Endothelial cell of hepatic sinusoid (primary cell): ENCODE data around the gene PTPRF.

Experiments
- in situ Hi-C: cut with HindIII; loops from 2 replicates; pipeline ENCODE4 v1.10.0; 2017; ENCODE audit warnings: low sequenced_read_pairs

The PTPRF gene

DNA sequence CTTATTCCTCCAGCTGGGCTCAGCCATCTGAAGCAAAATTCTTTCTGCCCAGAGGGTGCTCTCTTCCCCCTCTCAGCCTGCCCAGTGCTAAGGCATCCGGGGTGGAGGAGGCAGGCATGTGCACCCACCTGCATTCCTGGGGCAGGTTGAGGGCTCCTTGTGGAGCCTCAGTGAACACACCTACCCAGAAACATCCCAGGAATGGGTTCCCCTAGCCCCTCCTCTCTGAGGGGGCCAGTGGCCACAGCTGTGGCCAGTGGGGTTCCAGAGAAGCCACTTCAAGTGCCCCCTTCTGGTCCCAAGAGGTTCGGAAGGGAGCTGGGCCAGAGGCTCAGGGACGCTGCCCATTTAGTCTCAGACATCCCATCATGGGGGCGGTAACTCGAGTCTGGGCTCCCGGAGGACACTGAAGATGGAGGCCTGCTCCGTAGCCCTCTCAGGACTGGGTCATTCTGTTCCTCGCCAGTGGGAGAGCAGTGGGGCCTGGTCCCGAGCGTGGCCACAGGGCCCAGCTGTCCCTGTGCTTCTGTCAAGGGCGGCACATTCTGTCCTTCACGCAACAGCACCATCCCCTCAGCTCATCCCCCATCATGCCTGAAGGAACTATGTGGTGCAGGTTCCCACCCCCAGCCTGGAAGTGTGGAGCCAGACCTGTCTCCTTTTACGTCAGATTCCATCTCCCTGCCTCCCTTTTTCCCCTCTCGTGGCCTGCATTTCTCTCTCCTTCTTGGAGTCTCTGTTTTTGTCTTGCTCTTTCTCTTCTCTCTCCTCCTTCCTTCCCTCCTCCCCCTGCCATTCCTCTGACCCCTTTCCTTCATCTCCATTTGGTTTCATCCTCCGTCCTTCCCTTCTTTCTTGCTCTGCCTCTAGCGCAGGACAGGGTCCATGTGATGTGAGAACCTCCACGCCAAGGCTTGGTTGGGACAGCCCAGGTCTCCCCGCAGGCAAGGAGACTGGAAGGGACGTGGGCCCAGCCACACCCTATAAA, 69.6 kb downstream of the PTPRF start:
- in situ Hi-C loops = no loop called here

GRCh38 chr1:43602990-43603389, 72.3 kb downstream of the PTPRF start:
- in situ Hi-C loops = no loop called here

GRCh38 chr1:43604192-43604591, 73.5 kb downstream of the PTPRF start:
- in situ Hi-C loops = no loop called here

DNA sequence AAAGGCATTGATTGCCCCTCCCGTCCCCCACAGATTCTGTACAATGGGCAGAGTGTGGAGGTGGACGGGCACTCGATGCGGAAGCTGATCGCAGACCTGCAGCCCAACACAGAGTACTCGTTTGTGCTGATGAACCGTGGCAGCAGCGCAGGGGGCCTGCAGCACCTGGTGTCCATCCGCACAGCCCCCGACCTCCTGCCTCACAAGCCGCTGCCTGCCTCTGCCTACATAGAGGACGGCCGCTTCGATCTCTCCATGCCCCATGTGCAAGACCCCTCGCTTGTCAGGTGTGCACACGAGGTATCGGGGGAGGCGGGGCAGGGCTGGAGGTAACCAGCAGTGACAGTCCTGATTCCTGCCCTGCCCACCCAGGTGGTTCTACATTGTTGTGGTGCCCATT, 74.5 kb downstream of the PTPRF start:
- in situ Hi-C loops = no loop called here

- in situ Hi-C loops = no loop called here
Measured at GRCh38 chr1:43605766-43606165, 75.1 kb downstream of the PTPRF start.

- in situ Hi-C loops = no loop called here
Measured at GRCh38 chr1:43606624-43607023, 75.9 kb downstream of the PTPRF start.

- in situ Hi-C loops = no loop called here
Measured at GRCh38 chr1:43608827-43609226, 78.1 kb downstream of the PTPRF start.

GRCh38 chr1:43610339-43610738, 79.7 kb downstream of the PTPRF start:
- in situ Hi-C loops = no loop called here

DNA sequence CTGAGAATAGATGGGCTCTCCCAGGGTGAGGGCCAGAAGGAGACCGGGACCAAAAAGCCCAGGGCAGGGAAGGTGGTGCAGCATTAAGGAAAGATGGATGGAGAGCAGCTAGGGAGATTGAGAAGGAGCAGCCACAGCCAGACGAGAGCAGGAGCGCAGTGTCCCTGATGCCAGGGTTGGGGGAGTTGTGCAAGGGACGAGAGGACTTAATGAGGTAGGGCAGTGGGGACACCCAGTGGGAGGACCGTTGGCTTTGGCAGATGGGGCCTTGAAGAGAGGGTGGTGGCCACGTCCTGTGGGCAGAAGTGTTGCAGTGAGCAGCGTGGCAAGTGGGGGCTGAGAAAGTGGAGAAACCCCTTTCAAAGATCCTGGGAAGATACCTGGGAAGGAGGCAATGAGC, 81.3 kb downstream of the PTPRF start:
- in situ Hi-C loops = no loop called here

DNA sequence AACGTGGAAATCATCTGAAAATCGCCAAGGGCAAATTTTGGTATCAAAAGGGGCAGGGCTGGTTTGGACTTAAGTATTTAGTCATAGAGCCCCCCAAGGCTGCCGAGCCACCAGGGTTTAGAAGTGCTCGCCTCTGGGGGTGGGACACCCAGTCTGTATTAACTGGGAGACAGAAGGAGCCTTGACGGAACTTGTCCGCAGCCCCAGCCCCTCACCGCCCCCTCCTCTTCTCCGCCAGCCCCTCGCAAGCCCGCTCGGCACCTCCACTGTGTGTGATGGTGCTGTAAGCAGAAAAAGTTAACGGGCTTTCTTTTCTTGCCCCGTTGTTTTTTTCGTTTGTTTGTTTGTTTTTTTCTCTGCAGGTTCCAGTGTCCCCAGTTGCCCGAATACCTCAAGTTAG, 81.7 kb downstream of the PTPRF start:
- in situ Hi-C loops = no loop called here

DNA sequence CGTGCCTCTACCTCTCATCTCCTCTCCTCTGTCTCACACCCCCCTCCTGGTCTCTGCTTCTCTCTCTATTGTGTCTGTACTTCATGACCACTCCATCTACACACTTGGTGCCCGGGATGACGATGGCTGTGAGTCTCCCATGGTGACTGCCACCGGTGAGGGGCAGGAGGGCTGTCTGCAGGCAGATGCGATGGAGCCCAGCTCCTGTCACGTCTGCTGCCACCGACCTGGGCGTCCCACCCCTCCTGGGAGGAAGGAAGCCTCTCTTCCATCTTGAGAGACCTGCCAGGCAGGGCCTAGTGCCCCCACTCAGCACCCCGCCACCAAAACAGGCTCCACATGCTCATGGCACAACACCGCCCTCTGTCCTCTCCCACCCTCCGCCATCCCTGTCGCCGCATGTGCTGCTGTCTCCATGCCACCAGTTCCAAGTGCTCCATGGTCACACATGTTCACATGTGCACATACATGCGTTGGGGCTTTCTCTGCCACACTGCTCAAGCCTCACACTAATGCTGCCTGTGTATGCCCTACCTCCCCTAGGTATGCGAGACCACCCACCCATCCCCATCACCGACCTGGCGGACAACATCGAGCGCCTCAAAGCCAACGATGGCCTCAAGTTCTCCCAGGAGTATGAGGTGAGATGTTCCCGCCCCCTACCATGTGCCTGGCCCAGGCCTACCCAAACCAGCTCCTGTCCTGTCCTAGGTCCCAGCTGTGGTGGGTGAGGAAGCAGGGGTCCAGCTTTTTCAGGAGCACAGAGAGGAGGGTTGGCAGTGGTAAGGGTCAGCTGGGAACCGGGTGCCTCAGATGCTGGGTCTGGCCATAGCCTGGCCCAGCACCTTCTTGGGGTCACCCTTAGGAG, 82.6 kb downstream of the PTPRF start:
- in situ Hi-C loops = no loop called here

DNA sequence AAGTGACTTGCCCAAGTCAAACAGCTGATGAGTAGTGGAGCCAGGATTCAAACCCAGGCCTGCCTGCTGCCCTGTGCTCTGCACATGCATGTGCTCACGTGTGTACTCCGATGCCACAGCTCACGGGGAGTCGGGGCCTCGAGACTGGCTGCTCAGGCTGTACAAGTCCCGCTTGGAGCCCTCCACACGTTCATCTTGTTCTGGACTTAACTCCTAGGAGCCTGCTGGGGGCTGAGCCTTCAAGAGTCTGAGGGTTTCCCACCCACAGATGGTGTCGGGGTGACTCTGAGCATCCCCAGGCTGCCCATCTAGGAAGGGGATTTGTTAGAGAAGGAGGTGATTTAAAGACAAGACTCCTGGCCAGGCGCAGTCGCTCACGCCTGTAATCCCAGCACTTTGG, 83.5 kb downstream of the PTPRF start:
- in situ Hi-C loops = no loop called here

DNA sequence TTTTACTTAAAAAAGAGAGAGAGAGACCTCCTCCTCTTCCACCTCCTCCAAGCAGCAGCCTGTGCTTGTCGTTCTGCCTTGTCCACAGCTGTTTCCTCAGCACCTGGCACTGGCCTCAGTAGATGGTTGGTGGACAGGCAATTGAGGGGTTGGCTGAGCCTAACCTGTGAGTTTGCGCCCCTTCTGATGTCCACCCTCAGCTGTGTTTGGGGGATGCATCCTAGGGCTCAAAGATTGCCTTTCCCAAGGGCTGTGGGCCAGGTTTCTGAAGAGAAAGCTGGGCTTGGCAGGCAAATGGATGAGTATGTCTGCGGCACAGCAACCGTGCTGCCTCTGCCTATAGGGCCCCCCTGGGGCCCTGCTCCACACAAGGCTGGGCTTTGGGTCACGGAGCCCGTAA, 84.2 kb downstream of the PTPRF start:
- in situ Hi-C loops = no loop called here

DNA sequence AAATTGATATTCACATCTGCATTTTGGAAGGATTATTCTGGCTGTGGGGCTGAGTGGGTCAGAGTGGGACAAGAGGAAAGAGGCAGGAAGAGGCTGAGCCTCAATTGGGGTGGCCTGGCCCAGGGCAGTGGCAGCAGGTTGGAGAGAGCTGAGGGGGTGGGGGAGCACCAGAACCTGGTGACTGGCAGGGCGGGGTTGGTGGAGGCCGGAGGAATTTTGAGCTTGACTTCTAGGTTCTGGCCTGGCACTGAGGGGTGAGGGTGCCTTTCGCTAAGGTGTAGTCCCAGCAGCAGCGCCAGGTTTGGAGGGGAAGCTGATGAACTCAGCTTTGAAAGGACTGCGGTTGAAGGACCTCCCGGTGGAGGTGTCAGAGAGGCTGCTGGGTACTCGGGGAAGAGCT, 85.7 kb downstream of the PTPRF start:
- in situ Hi-C loops = no loop called here

DNA sequence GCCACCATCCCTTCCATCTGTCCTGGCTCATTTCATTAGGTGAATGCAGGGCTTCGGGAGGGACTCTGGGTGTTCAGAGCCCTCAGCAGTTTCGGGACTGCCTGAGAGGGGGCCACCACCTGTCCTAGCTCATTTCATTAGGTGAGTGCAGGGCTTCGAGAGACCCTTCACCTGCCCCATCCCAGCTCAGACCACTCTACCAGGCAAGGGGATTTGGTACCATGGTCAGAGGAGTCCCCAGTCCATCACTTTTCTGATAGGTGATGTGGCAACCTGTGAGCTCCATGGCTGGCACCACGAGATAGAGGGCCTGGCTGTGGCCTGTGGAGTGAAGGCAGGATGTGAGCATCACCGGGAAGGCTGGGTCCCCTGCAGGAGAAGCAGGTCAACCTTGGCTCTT, 86.3 kb downstream of the PTPRF start:
- in situ Hi-C loops = no loop called here

DNA sequence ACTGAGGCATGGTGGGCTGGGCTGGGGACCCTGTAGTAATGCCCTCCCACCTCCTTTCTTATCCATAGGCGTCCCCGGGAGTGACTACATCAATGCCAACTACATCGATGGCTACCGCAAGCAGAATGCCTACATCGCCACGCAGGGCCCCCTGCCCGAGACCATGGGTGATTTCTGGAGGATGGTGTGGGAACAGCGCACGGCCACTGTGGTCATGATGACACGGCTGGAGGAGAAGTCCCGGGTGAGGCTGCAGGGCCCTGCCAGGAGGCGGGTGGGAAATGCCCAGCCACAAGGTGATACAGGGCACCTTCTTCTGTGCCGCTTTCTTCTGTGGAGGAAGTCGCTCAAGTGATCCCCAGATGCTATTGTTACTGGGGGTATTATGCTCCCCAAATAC, 87.0 kb downstream of the PTPRF start:
- in situ Hi-C loops = no loop called here

DNA sequence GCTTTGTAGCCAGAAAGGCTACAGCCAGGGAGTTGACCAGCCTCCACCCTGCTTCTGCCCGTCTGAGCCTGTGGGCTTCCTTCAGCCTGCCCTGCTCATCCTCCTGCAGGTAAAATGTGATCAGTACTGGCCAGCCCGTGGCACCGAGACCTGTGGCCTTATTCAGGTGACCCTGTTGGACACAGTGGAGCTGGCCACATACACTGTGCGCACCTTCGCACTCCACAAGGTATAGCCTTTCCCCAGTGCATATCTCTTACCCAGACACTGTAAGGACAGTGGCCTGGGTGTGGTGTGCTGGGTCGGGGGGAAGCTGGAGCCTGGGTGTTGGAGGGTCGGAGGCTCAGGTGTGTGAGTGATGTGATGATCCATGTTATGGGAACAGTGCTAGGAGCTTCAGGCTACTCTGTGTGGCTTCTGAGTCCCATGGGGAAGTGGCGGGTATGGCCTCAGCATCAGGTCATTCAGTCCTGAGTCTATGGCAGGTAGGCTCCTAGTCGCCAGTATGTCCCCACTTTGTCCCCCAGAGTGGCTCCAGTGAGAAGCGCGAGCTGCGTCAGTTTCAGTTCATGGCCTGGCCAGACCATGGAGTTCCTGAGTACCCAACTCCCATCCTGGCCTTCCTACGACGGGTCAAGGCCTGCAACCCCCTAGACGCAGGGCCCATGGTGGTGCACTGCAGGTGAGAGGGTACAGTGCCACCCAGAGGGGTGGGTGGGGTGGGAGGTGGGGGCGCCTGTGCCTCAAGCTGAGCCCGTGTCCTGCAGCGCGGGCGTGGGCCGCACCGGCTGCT, 88.0 kb downstream of the PTPRF start:
- in situ Hi-C loops = no loop called here

DNA sequence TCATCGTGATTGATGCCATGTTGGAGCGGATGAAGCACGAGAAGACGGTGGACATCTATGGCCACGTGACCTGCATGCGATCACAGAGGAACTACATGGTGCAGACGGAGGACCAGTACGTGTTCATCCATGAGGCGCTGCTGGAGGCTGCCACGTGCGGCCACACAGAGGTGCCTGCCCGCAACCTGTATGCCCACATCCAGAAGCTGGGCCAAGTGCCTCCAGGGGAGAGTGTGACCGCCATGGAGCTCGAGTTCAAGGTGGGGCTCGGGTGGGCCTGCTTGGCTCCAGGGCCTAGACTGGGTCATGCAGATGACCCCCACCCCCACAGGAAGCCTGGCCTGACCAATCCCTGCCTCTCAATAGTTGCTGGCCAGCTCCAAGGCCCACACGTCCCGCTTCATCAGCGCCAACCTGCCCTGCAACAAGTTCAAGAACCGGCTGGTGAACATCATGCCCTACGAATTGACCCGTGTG, 88.7 kb downstream of the PTPRF start:
- in situ Hi-C loops = no loop called here

DNA sequence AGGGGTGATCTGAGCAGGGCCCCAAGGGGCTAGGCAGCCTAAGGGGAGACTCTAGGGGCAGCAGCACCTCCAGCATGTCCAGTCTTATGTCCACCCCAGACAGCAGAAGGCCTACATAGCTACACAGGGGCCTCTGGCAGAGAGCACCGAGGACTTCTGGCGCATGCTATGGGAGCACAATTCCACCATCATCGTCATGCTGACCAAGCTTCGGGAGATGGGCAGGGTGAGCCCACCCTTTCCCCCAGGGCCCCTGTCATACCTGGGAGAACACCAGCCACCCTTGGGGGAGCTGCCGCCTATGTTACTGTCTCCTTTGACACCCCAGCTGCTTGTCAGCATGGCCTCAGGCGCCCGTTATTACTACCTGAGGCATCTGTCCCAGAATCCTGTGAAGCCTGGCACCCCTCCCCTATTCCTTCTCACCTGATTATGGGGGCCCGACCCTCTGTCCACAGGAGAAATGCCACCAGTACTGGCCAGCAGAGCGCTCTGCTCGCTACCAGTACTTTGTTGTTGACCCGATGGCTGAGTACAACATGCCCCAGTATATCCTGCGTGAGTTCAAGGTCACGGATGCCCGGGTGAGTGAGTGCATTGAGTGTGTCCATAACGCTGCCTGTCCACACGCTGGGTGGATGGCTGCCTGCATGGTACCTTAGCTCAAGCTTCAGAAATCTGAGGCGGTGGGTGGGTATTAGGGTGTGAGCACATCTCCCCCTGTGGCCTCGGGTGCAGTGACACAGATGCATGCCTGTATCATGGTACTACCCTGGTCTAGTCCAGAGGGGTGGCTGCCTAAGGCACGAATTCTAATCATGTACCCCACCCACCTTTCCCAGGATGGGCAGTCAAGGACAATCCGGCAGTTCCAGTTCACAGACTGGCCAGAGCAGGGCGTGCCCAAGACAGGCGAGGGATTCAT, 89.6 kb downstream of the PTPRF start:
- in situ Hi-C loops = loop anchor here (5.0 kb wide), 1 partner anchor 87 kb away; the partner anchor contains the start of gene ST3GAL3

DNA sequence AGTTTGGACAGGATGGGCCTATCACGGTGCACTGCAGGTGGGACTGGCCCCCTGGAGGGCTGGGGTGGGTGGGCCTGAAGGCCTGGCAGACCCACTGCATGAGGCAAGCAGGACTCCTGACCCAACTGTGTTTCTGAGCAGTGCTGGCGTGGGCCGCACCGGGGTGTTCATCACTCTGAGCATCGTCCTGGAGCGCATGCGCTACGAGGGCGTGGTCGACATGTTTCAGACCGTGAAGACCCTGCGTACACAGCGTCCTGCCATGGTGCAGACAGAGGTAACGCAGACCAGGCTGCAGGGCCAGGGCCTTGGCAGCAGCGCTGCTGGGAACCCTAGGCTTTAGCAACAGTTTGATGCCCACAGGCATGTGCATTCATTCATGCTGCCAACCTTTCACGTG, 90.3 kb downstream of the PTPRF start:
- in situ Hi-C loops = loop anchor here (5.0 kb wide), 1 partner anchor 86 kb away; the partner anchor contains the start of gene ST3GAL3
